ENCODE results near the gene CTDSPL. TPM values are rescaled to one million over a fixed set of nuclear protein-coding genes. Genes with fewer than 3 reads are reported as not detected.

CTDSPL gene
- polyA plus RNA-seq, 2 donors, result 7.6 to 13.6 TPM

DNA sequence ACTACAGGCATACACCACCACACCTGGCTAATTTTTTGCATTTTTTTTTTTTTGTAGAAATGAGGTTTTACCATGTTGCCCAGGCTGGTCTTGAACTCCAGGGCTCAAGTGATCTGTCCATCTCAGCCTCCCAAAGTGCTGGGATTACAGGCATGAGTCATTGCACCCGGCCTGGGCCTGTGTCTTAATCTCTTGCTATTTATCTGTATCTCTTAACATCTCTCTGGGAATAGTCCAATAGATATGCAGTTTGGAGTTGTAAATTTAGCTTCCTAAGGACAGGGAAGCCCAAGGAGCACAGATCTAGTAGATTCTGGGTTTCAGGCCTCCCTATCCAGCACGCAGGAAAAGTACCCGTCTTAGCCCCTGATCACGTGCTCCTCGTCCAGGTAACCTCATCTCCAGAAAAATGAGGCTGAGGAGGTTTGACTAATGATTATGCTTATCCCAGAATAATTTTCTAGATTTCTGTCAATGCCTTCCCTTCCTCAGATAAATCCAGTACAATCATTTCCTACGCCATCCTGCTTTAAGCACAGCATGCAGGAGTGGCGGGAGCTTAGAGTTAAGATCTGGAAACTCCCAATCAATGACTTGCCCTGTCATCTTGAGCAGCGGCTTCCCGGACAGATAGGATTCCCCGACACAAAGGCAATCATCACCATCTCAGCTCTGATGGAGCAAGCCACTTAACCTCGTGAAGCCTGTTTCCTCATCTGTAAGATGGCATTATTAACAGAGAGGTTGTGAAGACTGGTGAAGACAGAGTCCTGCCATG, 12.3 kb upstream of the CTDSPL start:
- 86 to 89% methylated on average over 11 of the region's 11 CpGs for WGBS, 2 donors
- Histone ChIP-seq H3K27ac (ENCODE audit: low read depth in 2 of 2, low read length in 1 of 2) (no peak overlapping the region), H3K4me3 (ENCODE audit: low read depth in 1 of 2, low read length in 2 of 2) (no peak overlapping the region), H3K4me1 (ENCODE audit: control insufficient read depth in 2 of 2, insufficient read depth in 2 of 2, low read length in 1 of 2) (peaks cover 2 to 8% of the 10 kb centered on the region in 2 donors), H3K9me3 (ENCODE audit: control insufficient read depth in 2 of 2, insufficient read depth in 1 of 2, low read depth in 1 of 2, low read length in 1 of 2) (no peaks in the 10 kb centered on the region), H3K27me3 (ENCODE audit: control insufficient read depth in 1 of 2, insufficient read depth in 2 of 2, low read length in 2 of 2) (no peaks in the 10 kb centered on the region), H3K36me3 (ENCODE audit: control insufficient read depth in 2 of 2, insufficient read depth in 2 of 2, low read length in 1 of 2) (peaks cover 0 to 2% of the 10 kb centered on the region in 2 donors)

GRCh38 chr3:37852097-37852496, 9.6 kb upstream of the CTDSPL start:
- peaks cover 2 to 15% of the 10 kb centered on the region in 2 donors for H3K4me1 ChIP-seq (ENCODE audit: control insufficient read depth in 2 of 2, insufficient read depth in 2 of 2, low read length in 1 of 2)

DNA sequence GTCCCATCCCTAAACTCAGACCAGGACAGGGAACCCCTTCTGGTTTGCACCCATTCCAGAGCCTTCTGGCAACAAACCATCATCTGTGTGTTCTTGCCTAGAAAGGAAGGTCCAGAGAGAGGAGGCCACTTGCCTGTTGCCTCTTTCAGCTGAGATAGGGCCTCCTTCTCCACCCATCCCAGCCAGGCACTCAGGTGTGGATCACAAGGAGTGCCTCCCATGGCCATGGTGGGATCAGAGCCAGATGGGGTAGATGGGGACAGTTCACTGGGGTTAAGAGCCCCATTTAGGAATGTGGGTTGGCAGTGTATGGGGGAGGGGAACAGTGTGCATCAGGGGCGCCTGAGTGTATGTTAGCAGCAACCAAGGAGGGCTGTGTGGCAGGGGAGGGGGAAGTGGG, 8.9 kb upstream of the CTDSPL start:
- Histone ChIP-seq H3K36me3 (ENCODE audit: control insufficient read depth in 2 of 2, insufficient read depth in 2 of 2, low read length in 1 of 2) (peaks cover 0 to 2% of the 10 kb centered on the region in 2 donors), H3K27me3 (ENCODE audit: control insufficient read depth in 1 of 2, insufficient read depth in 2 of 2, low read length in 2 of 2) (no peaks in the 10 kb centered on the region), H3K4me1 (ENCODE audit: control insufficient read depth in 2 of 2, insufficient read depth in 2 of 2, low read length in 1 of 2) (peaks cover 2 to 15% of the 10 kb centered on the region in 2 donors), H3K4me3 (ENCODE audit: low read depth in 1 of 2, low read length in 2 of 2) (no peak overlapping the region), H3K27ac (ENCODE audit: low read depth in 2 of 2, low read length in 1 of 2) (peak overlapping the region; percentile 1 to 91), H3K9me3 (ENCODE audit: control insufficient read depth in 2 of 2, insufficient read depth in 1 of 2, low read depth in 1 of 2, low read length in 1 of 2) (no peaks in the 10 kb centered on the region)
- 97 to 100% methylated on average over 1 of the region's 1 CpG for WGBS, 2 donors

More at GRCh38 chr3:37852097-37852496, 9.6 kb upstream of the CTDSPL start:
- Histone ChIP-seq H3K9me3 (ENCODE audit: control insufficient read depth in 2 of 2, insufficient read depth in 1 of 2, low read depth in 1 of 2, low read length in 1 of 2) (no peaks in the 10 kb centered on the region), H3K36me3 (ENCODE audit: control insufficient read depth in 2 of 2, insufficient read depth in 2 of 2, low read length in 1 of 2) (peaks cover 0 to 2% of the 10 kb centered on the region in 2 donors), H3K4me3 (ENCODE audit: low read depth in 1 of 2, low read length in 2 of 2) (no peak overlapping the region), H3K27me3 (ENCODE audit: control insufficient read depth in 1 of 2, insufficient read depth in 2 of 2, low read length in 2 of 2) (no peaks in the 10 kb centered on the region), H3K27ac (ENCODE audit: low read depth in 2 of 2, low read length in 1 of 2) (peak overlapping the region in 1 of 2 donors; percentile 73)
- 78 to 88% methylated on average over 1 of the region's 1 CpG for WGBS, 2 donors

GRCh38 chr3:37853691-37854413, 7.8 kb upstream of the CTDSPL start:
- peaks cover 2 to 15% of the 10 kb centered on the region in 2 donors for H3K4me1 ChIP-seq (ENCODE audit: control insufficient read depth in 2 of 2, insufficient read depth in 2 of 2, low read length in 1 of 2)
- H3K27ac ChIP-seq (ENCODE audit: low read depth in 2 of 2, low read length in 1 of 2), result peak overlapping the region; percentile 81 to 91
- no peak overlapping the region for H3K4me3 ChIP-seq (ENCODE audit: low read depth in 1 of 2, low read length in 2 of 2)
- H3K9me3 ChIP-seq (ENCODE audit: control insufficient read depth in 2 of 2, insufficient read depth in 1 of 2, low read depth in 1 of 2, low read length in 1 of 2), result no peaks in the 10 kb centered on the region
- no peaks in the 10 kb centered on the region for H3K27me3 ChIP-seq (ENCODE audit: control insufficient read depth in 1 of 2, insufficient read depth in 2 of 2, low read length in 2 of 2)
- peaks cover 0 to 2% of the 10 kb centered on the region in 2 donors for H3K36me3 ChIP-seq (ENCODE audit: control insufficient read depth in 2 of 2, insufficient read depth in 2 of 2, low read length in 1 of 2)
- 56 to 57% methylated on average over 11 of the region's 11 CpGs for WGBS, 2 donors

DNA sequence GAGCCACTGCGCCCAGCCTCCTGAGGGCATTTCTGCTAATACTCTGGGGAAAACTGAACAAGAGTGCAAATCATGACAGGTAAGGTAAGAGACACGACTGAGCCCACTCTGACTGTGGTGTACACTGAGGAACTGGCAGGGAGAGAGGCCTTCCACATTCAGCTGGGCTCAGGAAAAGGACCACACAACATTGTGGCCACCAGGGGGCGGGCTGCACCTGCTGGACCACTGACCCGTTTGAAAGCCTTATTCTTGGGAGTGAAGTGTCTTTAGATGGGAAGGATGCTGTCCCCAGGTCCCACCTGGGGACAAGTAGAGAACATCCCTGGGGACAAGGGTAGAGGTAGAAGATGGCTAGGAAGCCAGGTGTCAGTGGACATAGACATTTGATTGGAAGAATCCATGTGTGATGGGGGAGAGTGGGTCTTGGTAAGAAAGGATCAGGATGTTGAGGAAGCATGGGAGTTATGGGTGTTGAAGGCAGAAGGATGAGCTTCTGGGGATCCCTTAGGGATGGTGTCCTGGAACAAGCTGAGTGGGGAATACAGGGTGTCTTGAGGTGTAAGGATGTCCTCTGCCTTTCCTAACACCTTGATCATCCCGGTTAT, 6.2 kb upstream of the CTDSPL start:
- H3K4me3 ChIP-seq (ENCODE audit: low read depth in 1 of 2, low read length in 2 of 2), result no peak overlapping the region
- no peaks in the 10 kb centered on the region for H3K9me3 ChIP-seq (ENCODE audit: control insufficient read depth in 2 of 2, insufficient read depth in 1 of 2, low read depth in 1 of 2, low read length in 1 of 2)
- H3K4me1 ChIP-seq (ENCODE audit: control insufficient read depth in 2 of 2, insufficient read depth in 2 of 2, low read length in 1 of 2), result peaks cover 6 to 22% of the 10 kb centered on the region in 2 donors
- H3K36me3 ChIP-seq (ENCODE audit: control insufficient read depth in 2 of 2, insufficient read depth in 2 of 2, low read length in 1 of 2), result no peaks in the 10 kb centered on the region
- no peak overlapping the region for H3K27ac ChIP-seq (ENCODE audit: low read depth in 2 of 2, low read length in 1 of 2)
- 34 to 36% methylated on average over 5 of the region's 5 CpGs for WGBS, 2 donors
- no peaks in the 10 kb centered on the region for H3K27me3 ChIP-seq (ENCODE audit: control insufficient read depth in 1 of 2, insufficient read depth in 2 of 2, low read length in 2 of 2)

DNA sequence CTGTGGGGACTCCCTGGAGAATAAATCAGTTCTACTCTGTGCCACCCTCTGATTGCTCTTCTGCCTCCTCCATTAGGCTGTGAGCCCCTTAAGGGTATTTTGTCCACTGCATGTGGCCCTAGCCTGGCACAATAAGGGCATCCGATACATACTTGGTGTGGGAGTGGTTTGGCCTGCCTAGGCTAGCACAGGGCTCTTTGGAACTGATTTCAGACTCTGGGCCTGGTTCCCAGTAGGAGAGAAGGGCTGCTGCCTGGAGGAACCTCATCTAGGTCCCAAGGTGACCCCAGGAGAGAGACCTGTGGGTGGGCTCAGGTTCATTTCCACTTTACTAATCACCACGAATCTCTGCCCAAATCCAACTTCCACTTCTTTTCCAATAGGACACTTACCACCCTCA, 5.3 kb upstream of the CTDSPL start:
- Histone ChIP-seq H3K4me3 (ENCODE audit: low read depth in 1 of 2, low read length in 2 of 2) (no peak overlapping the region), H3K9me3 (ENCODE audit: control insufficient read depth in 2 of 2, insufficient read depth in 1 of 2, low read depth in 1 of 2, low read length in 1 of 2) (no peaks in the 10 kb centered on the region), H3K36me3 (ENCODE audit: control insufficient read depth in 2 of 2, insufficient read depth in 2 of 2, low read length in 1 of 2) (no peaks in the 10 kb centered on the region), H3K4me1 (ENCODE audit: control insufficient read depth in 2 of 2, insufficient read depth in 2 of 2, low read length in 1 of 2) (peaks cover 10 to 22% of the 10 kb centered on the region in 2 donors), H3K27ac (ENCODE audit: low read depth in 2 of 2, low read length in 1 of 2) (peak overlapping the region; percentile 24 to 38), H3K27me3 (ENCODE audit: control insufficient read depth in 1 of 2, insufficient read depth in 2 of 2, low read length in 2 of 2) (no peaks in the 10 kb centered on the region)
- WGBS, 2 donors, result 41 to 52% methylated on average over 2 of the region's 2 CpGs

- no peaks in the 10 kb centered on the region for H3K27me3 ChIP-seq (ENCODE audit: control insufficient read depth in 1 of 2, insufficient read depth in 2 of 2, low read length in 2 of 2)
- H3K27ac ChIP-seq (ENCODE audit: low read depth in 2 of 2, low read length in 1 of 2), result no peak overlapping the region
- H3K4me3 ChIP-seq (ENCODE audit: low read depth in 1 of 2, low read length in 2 of 2), result no peak overlapping the region
- no peaks in the 10 kb centered on the region for H3K9me3 ChIP-seq (ENCODE audit: control insufficient read depth in 2 of 2, insufficient read depth in 1 of 2, low read depth in 1 of 2, low read length in 1 of 2)
- peaks cover 10 to 22% of the 10 kb centered on the region in 2 donors for H3K4me1 ChIP-seq (ENCODE audit: control insufficient read depth in 2 of 2, insufficient read depth in 2 of 2, low read length in 1 of 2)
- H3K36me3 ChIP-seq (ENCODE audit: control insufficient read depth in 2 of 2, insufficient read depth in 2 of 2, low read length in 1 of 2), result no peaks in the 10 kb centered on the region
Measured at GRCh38 chr3:37858742-37859141, 2.9 kb upstream of the CTDSPL start.

DNA sequence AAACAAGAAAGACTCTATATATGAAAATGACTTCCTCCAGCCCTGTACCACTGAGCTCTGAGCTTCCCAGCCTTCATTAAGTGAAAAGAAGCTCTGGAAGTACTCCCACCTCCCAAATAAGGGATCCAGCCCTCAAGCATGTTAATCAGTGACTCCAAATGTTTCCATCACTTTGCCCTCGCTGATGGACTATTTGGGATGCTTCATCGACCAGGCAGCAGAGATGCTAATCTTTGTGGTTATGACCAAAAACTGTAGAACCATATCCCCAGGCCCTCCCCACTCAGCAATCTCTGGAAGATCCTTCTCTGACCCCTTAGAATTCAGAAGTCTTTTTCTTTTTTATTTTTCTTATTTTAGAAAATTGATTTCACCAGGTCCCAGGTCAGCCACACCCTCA, 2.3 kb upstream of the CTDSPL start:
- no peak overlapping the region for H3K27ac ChIP-seq (ENCODE audit: low read depth in 2 of 2, low read length in 1 of 2)
- no peaks in the 10 kb centered on the region for H3K9me3 ChIP-seq (ENCODE audit: control insufficient read depth in 2 of 2, insufficient read depth in 1 of 2, low read depth in 1 of 2, low read length in 1 of 2)
- peaks cover 8 to 17% of the 10 kb centered on the region in 2 donors for H3K4me1 ChIP-seq (ENCODE audit: control insufficient read depth in 2 of 2, insufficient read depth in 2 of 2, low read length in 1 of 2)
- H3K4me3 ChIP-seq (ENCODE audit: low read depth in 1 of 2, low read length in 2 of 2), result no peak overlapping the region
- 72 to 86% methylated on average over 2 of the region's 2 CpGs for WGBS, 2 donors
- no peaks in the 10 kb centered on the region for H3K27me3 ChIP-seq (ENCODE audit: control insufficient read depth in 1 of 2, insufficient read depth in 2 of 2, low read length in 2 of 2)
- H3K36me3 ChIP-seq (ENCODE audit: control insufficient read depth in 2 of 2, insufficient read depth in 2 of 2, low read length in 1 of 2), result no peaks in the 10 kb centered on the region

DNA sequence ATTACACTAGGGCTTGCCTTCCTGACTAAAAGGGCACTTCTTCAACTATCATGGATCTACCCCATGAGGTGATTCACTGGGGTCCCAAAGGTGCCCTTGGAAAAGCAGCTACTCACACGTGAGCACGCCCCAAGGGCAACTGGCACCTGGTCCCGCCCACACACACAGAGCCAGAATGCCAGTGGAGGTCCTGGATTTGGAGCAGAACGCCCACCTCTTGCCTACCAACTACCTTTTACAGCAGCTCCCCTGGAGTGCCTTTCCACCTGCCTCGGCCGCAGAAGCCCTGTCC, 1.8 kb upstream of the CTDSPL start:
- H3K27me3 ChIP-seq (ENCODE audit: control insufficient read depth in 1 of 2, insufficient read depth in 2 of 2, low read length in 2 of 2), result no peaks in the 10 kb centered on the region
- H3K36me3 ChIP-seq (ENCODE audit: control insufficient read depth in 2 of 2, insufficient read depth in 2 of 2, low read length in 1 of 2), result no peaks in the 10 kb centered on the region
- H3K4me3 ChIP-seq (ENCODE audit: low read depth in 1 of 2, low read length in 2 of 2), result no peak overlapping the region
- no peaks in the 10 kb centered on the region for H3K9me3 ChIP-seq (ENCODE audit: control insufficient read depth in 2 of 2, insufficient read depth in 1 of 2, low read depth in 1 of 2, low read length in 1 of 2)
- peak overlapping the region; percentile 64 to 83 for H3K27ac ChIP-seq (ENCODE audit: low read depth in 2 of 2, low read length in 1 of 2)
- H3K4me1 ChIP-seq (ENCODE audit: control insufficient read depth in 2 of 2, insufficient read depth in 2 of 2, low read length in 1 of 2), result peaks cover 8 to 16% of the 10 kb centered on the region in 2 donors
- 53 to 70% methylated on average over 6 of the region's 6 CpGs for WGBS, 2 donors
